NCI-H748 (cell line): ENCODE measurements around the gene NGEF.
"Not testable (repeated sequence)": the region's sequence is repeated elsewhere in the genome, so short reads cannot be mapped to it uniquely, and the experiment has no call there.

Experiments
- DNase-seq: peaks from one replicate; lab custom pipeline; 2025; ENCODE audit not compliant: unreplicated experiment; lab: John Stamatoyannopoulos, UW

NGEF gene

GRCh38 chr2:232852676-232853075 is 160.4 kb downstream of the NGEF start:
- DNase-seq: no peak

DNA sequence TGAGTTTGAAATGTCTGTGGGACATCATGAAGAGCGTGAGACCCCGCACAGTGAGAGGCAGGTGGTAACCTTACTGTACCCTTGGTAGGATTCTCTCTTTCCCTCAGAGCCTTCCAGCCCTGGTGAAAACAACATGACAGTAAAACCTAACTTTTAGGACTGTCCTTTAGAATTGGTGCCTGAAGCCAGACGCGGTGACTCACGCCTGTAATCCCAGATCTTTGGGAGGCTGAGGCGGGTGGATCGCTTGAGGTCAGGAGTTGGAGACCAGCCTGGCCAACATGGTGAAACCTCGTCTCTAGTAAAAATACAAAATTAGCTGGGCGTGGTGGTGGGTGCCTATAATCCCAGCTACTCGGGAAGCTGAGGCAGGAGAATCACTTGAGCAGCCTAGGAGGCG is 161.0 kb downstream of the NGEF start:
- not testable (repeated sequence) for DNase-seq

GRCh38 chr2:232850039-232850438 is 163.0 kb downstream of the NGEF start:
- no peak for DNase-seq

DNA sequence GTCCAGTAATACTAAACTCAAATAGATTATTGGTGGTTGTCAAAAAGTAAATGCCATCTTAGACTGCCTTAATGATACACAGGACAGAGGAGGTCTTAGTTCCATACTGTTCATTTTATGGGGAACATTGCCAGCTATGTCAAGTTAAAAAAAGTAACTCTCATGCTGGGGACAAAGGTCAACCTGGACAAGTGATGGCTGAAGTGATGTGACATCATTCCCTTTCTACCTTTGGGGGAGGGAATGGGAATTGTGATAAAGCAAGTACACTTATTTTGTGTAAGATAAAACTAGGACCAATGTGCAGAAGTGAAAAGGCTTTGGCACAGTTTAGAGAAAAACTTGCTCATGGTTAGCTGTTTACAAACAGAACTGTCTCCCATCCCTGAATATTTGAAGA is 167.0 kb downstream of the NGEF start:
- no peak for DNase-seq

DNA sequence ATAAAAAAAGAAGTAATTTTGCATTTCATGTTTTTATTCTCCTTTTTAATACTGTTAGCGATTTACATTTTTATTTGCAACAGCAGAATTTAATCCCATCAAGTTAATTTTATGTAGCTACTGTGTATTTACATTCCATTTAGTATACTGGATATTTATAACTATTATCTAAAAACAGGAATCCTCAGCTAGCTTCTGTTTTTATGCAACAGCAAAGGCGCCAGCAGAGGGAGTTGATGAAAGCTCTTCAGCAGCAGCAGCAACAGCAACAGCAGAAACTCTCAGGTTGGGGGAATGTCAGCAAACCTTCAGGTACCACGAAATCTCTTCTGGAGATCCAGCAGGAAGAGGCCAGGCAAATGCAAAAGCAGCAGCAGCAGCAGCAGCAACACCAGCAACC is 169.2 kb downstream of the NGEF start:
- no peak for DNase-seq

DNA sequence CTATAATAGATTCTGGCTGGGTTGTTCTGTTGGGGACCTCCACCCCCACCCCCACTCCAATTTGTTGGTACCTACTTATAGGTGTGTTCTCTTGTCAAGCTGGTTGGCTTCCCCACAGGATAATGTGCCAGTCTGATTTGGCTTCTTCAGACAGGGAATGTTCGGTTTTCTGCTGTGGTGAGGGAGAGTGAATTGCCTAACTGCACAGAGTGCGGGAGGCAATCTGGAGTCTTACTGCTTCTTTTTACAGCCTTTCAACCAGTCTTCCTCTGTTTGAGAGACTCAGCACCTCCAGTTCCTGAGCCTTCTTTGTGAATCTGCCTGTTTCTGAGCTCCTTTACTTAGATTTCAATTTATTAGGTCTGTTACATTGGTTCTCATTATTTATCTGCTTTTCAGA is 170.4 kb downstream of the NGEF start:
- no peak for DNase-seq

DNA sequence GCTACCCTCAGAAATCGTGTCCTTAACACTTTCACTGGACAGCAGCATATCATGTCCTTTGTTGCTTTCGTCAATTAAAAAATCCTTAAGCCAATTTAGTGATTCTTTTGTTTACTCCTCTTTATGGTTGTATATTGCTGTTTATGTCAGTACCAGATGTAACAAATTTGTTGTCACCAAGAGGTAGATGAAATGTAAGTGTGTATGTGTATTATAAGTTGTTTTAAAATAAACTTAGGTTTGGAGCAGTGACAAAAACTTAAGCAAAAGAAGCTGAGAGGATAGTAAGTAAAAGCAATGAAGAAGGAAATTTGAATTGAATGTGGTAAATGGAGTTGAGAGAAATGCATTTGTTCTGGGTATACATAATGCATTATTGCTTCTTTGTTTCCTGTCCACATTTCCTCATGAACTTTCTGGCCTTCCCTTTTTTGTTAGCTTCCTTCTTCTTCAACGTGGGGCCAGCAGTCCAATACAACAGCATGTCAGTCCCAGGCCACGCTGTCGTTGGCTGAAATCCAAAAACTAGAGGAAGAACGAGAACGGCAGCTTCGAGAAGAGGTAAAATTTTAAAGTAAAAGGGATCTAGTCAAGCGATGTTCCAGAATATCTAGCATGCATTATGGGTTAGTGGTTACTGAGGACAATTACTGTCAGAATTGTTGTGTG is 173.5 kb downstream of the NGEF start:
- DNase-seq: no peak

GRCh38 chr2:232838406-232838874 is 174.6 kb downstream of the NGEF start:
- DNase-seq: no peak

DNA sequence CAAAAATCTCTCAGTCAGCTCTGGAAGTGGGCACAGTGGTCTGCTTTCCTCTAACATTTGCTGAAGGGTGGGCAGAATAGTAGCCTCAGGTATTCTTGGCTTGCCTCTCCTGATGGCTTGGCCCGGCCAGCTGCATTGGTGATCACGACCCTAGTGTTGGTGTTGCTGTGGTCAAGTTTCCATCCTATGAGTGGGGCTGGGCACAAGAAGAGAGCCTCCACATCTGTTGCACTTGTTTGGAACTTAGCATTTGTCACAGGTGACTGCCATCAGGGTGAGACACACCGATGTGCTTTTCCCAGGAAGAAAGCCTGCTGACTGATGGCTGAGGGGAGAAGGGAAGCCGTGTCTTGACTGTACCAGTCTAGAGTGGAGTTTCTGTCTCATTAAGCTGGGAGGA is 176.1 kb downstream of the NGEF start:
- no peak for DNase-seq

DNA sequence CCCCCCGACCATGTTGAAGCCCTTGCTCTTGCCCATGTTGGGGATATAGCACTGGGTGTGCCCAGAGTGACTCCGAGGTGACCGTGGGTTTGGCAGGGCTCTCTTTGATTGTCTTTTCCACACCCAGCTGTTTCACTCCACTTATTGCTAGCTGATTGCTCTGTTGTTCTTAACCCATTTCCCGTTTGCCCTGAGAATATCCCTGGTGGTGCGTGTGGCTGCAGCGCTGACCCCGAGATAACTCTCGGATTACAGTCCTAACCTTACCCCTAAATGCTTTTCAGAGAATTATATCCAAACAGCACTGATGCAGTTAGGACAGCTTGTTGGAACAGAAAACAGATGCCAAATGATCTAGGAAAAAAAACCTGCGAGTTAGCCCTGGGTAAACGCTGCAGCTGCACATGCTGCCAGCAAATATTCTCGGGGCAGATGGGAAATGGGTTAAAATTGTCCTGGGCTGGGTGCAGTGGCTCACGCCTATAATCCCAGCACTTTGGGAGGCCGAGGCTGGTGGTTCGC is 177.3 kb downstream of the NGEF start:
- no peak for DNase-seq

DNA sequence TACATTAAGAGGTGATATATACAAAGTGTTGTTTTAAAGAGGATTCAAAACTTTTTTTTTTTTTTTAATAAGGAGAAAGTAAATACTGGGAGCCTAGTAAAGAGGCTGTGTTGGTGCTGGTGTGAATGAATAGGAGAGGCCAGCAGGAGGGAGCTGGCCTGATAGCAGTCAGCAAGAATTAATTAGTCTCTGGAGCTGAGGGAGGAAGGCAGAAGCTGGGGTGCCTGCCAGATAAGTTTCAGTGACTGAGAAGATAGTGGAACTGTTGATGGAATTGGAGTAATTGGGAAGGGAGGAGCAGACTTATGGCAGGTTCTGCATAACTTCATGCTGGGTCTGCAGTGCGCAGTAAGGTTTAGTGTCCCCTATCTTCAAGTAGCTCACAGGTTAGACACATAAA is 179.2 kb downstream of the NGEF start:
- no peak for DNase-seq

DNA sequence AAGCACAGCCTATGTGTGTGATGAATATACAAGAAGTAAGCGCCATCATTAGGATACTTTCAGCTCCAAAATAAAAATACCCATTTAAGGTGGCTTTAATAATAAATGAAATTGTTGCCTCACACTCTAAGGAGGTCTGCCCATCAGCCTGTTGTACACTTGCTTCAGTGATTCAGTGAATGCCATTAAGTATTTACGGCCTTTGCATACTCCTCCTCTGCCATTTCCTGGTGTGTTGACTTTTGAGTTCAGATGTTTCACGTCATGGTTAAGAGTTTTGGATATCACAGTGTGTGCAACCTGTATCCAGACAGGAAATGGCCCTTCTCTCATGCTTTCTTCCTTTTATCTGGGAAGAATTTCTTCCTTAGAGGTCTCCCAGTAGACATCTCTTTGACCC is 181.6 kb downstream of the NGEF start:
- DNase-seq: no peak

DNA sequence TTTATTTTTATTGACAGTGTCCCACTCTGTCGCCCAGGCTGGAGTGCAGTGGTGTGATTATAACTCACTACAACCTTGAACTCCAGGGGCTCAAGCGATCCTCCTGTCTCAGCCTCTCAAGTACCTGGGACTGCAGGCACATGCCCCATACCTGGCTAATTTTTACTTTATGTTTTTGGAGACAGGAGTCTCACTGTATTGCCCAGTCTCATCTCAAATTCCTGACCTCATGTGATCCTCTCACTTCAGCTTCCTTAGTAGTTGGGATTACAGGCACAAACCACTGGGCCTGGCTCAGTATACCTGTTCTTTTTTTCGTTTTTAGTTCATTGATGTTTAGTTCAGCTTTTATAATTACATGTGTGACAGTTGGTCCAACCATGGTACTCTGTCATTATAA is 183.1 kb downstream of the NGEF start:
- DNase-seq: no peak
